WI38 (cell line): ENCODE results near the gene NUP37.
"Not testable (repeated sequence)": the region's sequence is repeated elsewhere in the genome, so short reads cannot be mapped to it uniquely, and the experiment has no call there.

Source experiments
- H3K4me3 ChIP-seq: 2 replicates; pipeline ENCODE4 v1.5.1; 2011; ENCODE audit warnings: low read depth, mild to moderate bottlenecking, control low read depth, low read length
- CTCF ChIP-seq: IDR thresholded peaks from 2 replicates; pipeline ENCODE4 v1.5.1; 2012; ENCODE audit warnings: low read depth, mild to moderate bottlenecking, control low read depth, low read length

NUP37 gene

GRCh38 chr12:102096855-102097254, 23.1 kb downstream of the NUP37 start:
- no peak overlapping the region for H3K4me3 ChIP-seq
- TF ChIP-seq CTCF, result no peak

- TF ChIP-seq CTCF, result peak; percentile 28; the same call in 1 of the 2 replicates
- H3K4me3 ChIP-seq, result no peak overlapping the region
These were observed 24.1 kb downstream of the NUP37 start for GRCh38 chr12:102095677-102096263.

GRCh38 chr12:102093319-102093718, 26.6 kb downstream of the NUP37 start:
- TF ChIP-seq CTCF, result no peak
- H3K4me3 ChIP-seq, result no peak overlapping the region

GRCh38 chr12:102089228-102089835, 30.6 kb downstream of the NUP37 start:
- not testable (repeated sequence) for H3K4me3 ChIP-seq

- H3K4me3 ChIP-seq, result no peak overlapping the region
- no peak for TF ChIP-seq CTCF
These were observed 39.1 kb downstream of the NUP37 start for GRCh38 chr12:102080842-102081241.

- H3K4me3 ChIP-seq, result not testable (repeated sequence)
These were observed 47.8 kb downstream of the NUP37 start for GRCh38 chr12:102072092-102072491.

- no peak for TF ChIP-seq CTCF
- no peak overlapping the region for H3K4me3 ChIP-seq
These were observed 50.2 kb downstream of the NUP37 start for GRCh38 chr12:102069707-102070106.

GRCh38 chr12:102067574-102068258, 52.2 kb downstream of the NUP37 start:
- no peak overlapping the region for H3K4me3 ChIP-seq
- TF ChIP-seq CTCF, result no peak
